Measurements from ENCODE around the gene FBXW5. TPM values are rescaled to one million over a fixed set of nuclear protein-coding genes. Genes with fewer than 3 reads are reported as not detected.

The FBXW5 gene, protein sequence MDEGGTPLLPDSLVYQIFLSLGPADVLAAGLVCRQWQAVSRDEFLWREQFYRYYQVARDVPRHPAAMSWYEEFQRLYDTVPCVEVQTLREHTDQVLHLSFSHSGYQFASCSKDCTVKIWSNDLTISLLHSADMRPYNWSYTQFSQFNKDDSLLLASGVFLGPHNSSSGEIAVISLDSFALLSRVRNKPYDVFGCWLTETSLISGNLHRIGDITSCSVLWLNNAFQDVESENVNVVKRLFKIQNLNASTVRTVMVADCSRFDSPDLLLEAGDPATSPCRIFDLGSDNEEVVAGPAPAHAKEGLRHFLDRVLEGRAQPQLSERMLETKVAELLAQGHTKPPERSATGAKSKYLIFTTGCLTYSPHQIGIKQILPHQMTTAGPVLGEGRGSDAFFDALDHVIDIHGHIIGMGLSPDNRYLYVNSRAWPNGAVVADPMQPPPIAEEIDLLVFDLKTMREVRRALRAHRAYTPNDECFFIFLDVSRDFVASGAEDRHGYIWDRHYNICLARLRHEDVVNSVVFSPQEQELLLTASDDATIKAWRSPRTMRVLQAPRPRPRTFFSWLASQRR
- total RNA-seq, result 10 to 100 TPM; 54.4 to 66.4 TPM

DNA sequence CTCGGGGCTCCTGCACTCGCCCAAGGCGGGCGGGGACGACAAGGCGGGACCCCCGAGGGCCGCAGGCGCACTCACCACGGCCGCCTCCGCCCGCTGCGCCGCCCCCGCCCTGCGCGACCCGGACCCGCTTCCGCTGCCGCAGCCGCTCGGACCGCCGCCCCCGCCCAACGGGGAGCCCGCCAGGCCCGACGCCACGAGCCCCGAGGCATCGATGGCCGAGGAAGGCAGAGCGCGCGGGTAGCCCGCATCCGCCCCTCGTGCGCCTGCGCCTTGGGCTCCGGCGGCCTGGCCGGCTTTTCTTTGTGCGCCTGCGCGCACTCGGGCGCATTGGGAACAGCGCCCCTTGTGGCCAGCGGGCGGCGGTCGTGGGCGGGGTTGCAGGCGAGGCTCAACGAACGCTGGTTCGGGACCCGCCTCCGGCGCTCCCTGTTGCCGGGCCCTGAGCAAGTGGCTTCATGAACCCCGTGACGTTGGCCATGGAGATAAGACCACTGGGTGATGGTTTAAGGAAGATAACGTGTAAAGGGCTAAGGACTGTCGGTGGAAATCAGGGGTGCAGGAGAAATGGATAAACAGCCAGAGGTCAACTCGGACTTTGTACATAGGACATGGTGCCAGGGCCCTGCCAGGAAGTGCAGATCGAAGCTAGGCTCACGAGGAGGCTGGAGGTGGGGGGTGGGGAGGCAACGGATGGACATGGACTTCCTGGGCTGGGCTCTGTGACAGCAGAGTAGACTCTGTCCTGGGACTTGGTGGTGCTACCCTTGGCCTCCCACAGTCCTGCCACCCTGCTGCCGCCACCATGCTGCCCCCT lies at the start of gene FBXW5, which contains the start of gene C8G:
Gene FBXW5 (minus strand): TSS at position 220 of the 814 bp plus-strand sequence. CDS start 655 bp downstream, outside the sequence.
Gene C8G (plus strand): TSS at position 725 of the 814 bp plus-strand sequence. CDS start 78 bp downstream, at position 803.
- CTCF ChIA-PET, result interaction anchor here (0.7 to 0.8 kb wide), 2 partner anchors 62 to 124 kb away, joined by 3 read pairs; no protein-coding TSS in a partner anchor
- Mint-ChIP-seq H3K36me3 (ENCODE audit: low read depth) (peaks cover 19% of the 10 kb centered on the region), H3K4me3 (peak within 1 kb of the TSS; percentile 77), H3K27ac (peak within 1 kb of the TSS; percentile 88), H3K4me1 (peaks cover 9% of the 10 kb centered on the region), H3K27me3 (no peaks in the 10 kb centered on the region), H3K9me3 (ENCODE audit: low read depth) (no peaks in the 10 kb centered on the region)
- intact Hi-C loops (cut with DNase I, micrococcal nuclease), result loop anchor here (1.0 to 5.0 kb wide), 20 partner anchors 42 to 581 kb away; partner anchors contain the start of genes PHPT1 (in 2 of the 2), ABCA2 (in 1 of the 2), AJM1 (in 1 of the 2) and DNLZ (in 1 of the 2)
- POLR2A ChIA-PET, result interaction anchor here (0.6 kb wide), 1 partner anchor 296 kb away, joined by 3 read pairs; the partner anchor contains the start of gene TUBB4B
- peak; percentile 97 for DNase-seq
- ATAC-seq, result peak; percentile 84

GRCh38 chr9:136992819-136993369 lies 48.4 kb upstream of the FBXW5 start:
- Mint-ChIP-seq H3K36me3 (ENCODE audit: low read depth) (peaks cover 10% of the 10 kb centered on the region), H3K4me3 (peak overlapping the region; percentile 81), H3K27ac (peak overlapping the region; percentile 65), H3K9me3 (ENCODE audit: low read depth) (no peaks in the 10 kb centered on the region), H3K27me3 (peaks cover 6% of the 10 kb centered on the region), H3K4me1 (peaks cover 26% of the 10 kb centered on the region)
- ATAC-seq (no peak), DNase-seq (no peak)
- intact Hi-C loops (cut with DNase I, micrococcal nuclease), result loop anchor here (1.0 to 5.0 kb wide), 18 partner anchors 15 to 748 kb away; partner anchors contain the start of genes TMEM141 (in 2 of the 2), DNLZ (in 1 of the 2), EDF1 (in 1 of the 2) and FBXW5 (in 1 of the 2)
- ChIA-PET POLR2A (interaction anchor here (0.7 to 1.0 kb wide), 2 partner anchors 94 to 120 kb away, joined by 3 to 5 read pairs; partner anchors contain the start of gene MAN1B1), CTCF (interaction anchor here (0.6 to 3.2 kb wide), 11 partner anchors 14 to 202 kb away, joined by 3 to 15 read pairs (median 4); partner anchors contain the start of genes AJM1 and TMEM141)

DNA sequence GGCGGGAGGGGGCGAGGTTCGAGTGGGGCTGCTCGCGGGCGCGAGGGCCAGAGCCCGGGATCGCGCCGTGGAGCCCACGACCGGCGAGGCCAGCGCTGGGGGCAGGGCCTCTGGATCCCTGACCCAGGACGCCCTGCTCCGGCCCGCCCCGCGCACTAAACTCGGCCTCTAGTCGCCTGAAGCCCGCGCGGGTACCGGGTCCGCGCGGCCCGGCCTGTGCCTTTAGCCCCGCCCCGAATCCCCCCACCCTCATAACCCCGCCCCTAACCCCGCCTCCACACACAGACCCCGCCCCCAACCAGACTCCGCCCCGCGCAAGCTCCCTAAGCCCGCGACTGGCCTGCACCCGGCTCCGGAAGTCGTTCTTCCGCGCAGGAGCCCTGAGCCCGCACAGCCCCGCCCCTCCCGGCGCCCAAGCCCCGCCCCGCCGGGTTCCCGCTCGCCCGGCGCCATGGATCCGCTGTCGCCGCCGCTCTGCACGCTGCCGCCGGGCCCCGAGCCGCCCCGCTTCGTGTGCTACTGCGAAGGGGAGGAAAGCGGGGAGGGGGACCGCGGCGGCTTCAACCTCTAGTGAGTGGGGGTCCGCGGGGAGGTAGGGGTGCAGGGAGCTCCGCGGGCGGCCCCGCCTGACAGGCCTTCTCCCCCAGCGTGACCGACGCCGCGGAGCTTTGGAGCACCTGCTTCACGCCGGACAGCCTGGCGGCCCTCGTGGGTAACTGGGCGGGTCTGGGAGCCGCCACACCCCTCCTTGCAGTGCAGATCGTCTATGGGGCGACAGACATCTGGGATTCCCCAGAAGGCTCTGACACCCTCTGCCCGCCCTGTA lies 47.7 kb upstream of the FBXW5 start, which contains the start of gene PAXX:
Gene PAXX (plus strand): TSS at position 430 of the 826 bp plus-strand sequence. CDS start 22 bp downstream, at position 452.
- Mint-ChIP-seq H3K4me1 (peaks cover 22% of the 10 kb centered on the region), H3K36me3 (ENCODE audit: low read depth) (peaks cover 10% of the 10 kb centered on the region), H3K27me3 (peaks cover 4% of the 10 kb centered on the region), H3K9me3 (ENCODE audit: low read depth) (no peaks in the 10 kb centered on the region), H3K27ac (peak within 1 kb of the TSS; percentile 70), H3K4me3 (peak within 1 kb of the TSS; percentile 81)
- peak; percentile 98 for DNase-seq
- intact Hi-C loops (cut with DNase I, micrococcal nuclease), result loop anchor here (1.0 to 5.0 kb wide), 18 partner anchors 14 to 747 kb away; partner anchors contain the start of genes TMEM141 (in 2 of the 2), DNLZ (in 1 of the 2), EDF1 (in 1 of the 2) and FBXW5 (in 1 of the 2)
- ChIA-PET CTCF (interaction anchor here (0.6 to 3.2 kb wide), 7 partner anchors 14 to 150 kb away, joined by 3 to 15 read pairs (median 10); partner anchors contain the start of gene AJM1), POLR2A (interaction anchor here (0.7 to 1.1 kb wide), 6 partner anchors 14 to 459 kb away, joined by 3 to 5 read pairs (median 3); partner anchors contain the start of gene MAN1B1)
- peak; percentile 95 for ATAC-seq

GRCh38 chr9:136990242-136990911 lies 45.8 kb upstream of the FBXW5 start:
- no peak overlapping the region for H3K27ac Mint-ChIP-seq
- intact Hi-C loops (cut with DNase I, micrococcal nuclease), result loop anchor here in 1 of 2 experiments (5.0 kb wide), 1 partner anchor 38 kb away; the partner anchor contains the start of gene LCN12
- DNase-seq (no peak), ATAC-seq (no peak)
- H3K4me3 Mint-ChIP-seq, result peak overlapping the region; percentile 1
- POLR2A ChIA-PET, result interaction anchor here (0.5 kb wide), 2 partner anchors 9 to 509 kb away, joined by 3 read pairs; no protein-coding TSS in a partner anchor
- peaks cover 10% of the 10 kb centered on the region for H3K36me3 Mint-ChIP-seq (ENCODE audit: low read depth)
- peaks cover 13% of the 10 kb centered on the region for H3K4me1 Mint-ChIP-seq
- H3K27me3 Mint-ChIP-seq, result peaks cover 8% of the 10 kb centered on the region
- no peaks in the 10 kb centered on the region for H3K9me3 Mint-ChIP-seq (ENCODE audit: low read depth)
- CTCF ChIA-PET, result interaction anchor here (3.2 kb wide), 1 partner anchor 12 kb away, joined by 15 read pairs; no protein-coding TSS in a partner anchor

DNA sequence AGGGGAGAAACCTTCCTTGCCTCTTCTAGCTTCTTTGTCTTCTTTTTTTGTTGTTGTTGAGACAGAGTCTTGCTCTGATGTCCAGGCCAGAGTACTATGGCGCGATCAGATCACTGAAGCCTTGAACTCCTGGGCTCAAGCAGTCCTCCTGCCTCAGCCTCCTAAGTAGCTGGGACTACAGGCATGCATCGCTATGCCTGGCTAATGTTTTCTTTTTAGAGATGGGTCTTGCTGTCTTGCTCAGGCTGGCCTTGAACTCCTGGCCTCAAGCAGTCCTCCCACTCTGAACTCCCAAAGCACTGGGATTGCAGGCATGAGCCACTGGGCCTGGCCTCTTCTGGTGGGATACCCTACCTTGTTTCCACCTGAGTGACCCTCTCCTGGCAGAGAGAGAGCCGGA lies 44.3 kb upstream of the FBXW5 start:
- Mint-ChIP-seq H3K4me1 (peaks cover 11% of the 10 kb centered on the region), H3K27ac (no peak overlapping the region), H3K4me3 (no peak overlapping the region), H3K36me3 (ENCODE audit: low read depth) (peaks cover 7% of the 10 kb centered on the region), H3K9me3 (ENCODE audit: low read depth) (no peaks in the 10 kb centered on the region), H3K27me3 (peaks cover 10% of the 10 kb centered on the region)
- DNase-seq (no peak), ATAC-seq (no peak)
- POLR2A ChIA-PET, result no interaction called here
- intact Hi-C loops (cut with DNase I, micrococcal nuclease), result no loop called here
- CTCF ChIA-PET, result interaction anchor here (1.1 kb wide), 1 partner anchor 173 kb away, joined by 3 read pairs; no protein-coding TSS in a partner anchor

- Mint-ChIP-seq H3K4me1 (no peaks in the 10 kb centered on the region), H3K4me3 (no peak overlapping the region), H3K36me3 (ENCODE audit: low read depth) (no peaks in the 10 kb centered on the region), H3K27me3 (peaks cover 13% of the 10 kb centered on the region), H3K27ac (no peak overlapping the region), H3K9me3 (ENCODE audit: low read depth) (no peaks in the 10 kb centered on the region)
- ChIA-PET CTCF (no interaction called here), POLR2A (no interaction called here)
- DNase-seq (no peak), ATAC-seq (no peak)
- intact Hi-C loops (cut with DNase I, micrococcal nuclease), result no loop called here
These were observed 41.3 kb upstream of the FBXW5 start for GRCh38 chr9:136985853-136986252.

DNA sequence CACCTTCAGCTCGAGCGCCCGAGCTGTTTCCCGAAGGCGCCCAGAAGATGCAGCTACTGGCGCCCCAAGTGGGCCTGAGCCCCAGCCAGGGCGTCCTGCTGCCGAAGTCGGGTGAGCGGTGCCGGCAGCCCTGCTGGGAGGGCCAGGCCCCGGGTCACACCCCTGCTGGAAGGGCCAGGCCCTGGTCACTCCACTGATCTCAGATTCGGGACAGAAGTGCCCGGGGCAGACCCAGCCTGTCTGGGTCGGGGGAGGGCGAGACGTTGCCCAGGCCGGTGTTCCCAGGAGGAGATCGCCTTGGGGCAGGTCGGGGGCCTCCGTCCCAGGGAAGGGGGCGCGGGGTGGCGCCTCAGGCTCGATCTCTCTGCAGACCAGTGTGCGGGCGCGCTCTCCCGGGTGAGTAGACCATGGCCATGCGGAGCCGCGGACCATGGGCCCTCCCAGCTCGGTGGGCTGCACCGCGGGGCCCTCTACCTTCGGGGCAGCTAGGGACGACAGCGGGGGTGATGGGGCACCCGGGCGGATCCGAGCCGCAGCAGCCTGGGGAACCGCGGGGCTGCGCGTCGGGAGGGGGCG lies 40.6 kb upstream of the FBXW5 start:
- intact Hi-C loops (cut with DNase I, micrococcal nuclease), result no loop called here
- Mint-ChIP-seq H3K4me3 (no peak overlapping the region), H3K27ac (no peak overlapping the region), H3K4me1 (no peaks in the 10 kb centered on the region), H3K9me3 (ENCODE audit: low read depth) (no peaks in the 10 kb centered on the region), H3K36me3 (ENCODE audit: low read depth) (no peaks in the 10 kb centered on the region), H3K27me3 (peaks cover 13% of the 10 kb centered on the region)
- POLR2A ChIA-PET, result interaction anchor here (0.6 kb wide), 1 partner anchor 216 kb away, joined by 3 read pairs; the partner anchor contains the start of gene TPRN
- CTCF ChIA-PET, result interaction anchor here (1.0 kb wide), 1 partner anchor 11 kb away, joined by 3 read pairs; the partner anchor contains the start of gene CLIC3
- DNase-seq, result no peak
- ATAC-seq, result peak; percentile 11

GRCh38 chr9:136984464-136985026 lies 40.0 kb upstream of the FBXW5 start:
- ATAC-seq (no peak), DNase-seq (no peak)
- no peaks in the 10 kb centered on the region for H3K9me3 Mint-ChIP-seq (ENCODE audit: low read depth)
- CTCF ChIA-PET, result interaction anchor here (1.0 kb wide), 1 partner anchor 11 kb away, joined by 3 read pairs; the partner anchor contains the start of gene CLIC3
- intact Hi-C loops (cut with DNase I, micrococcal nuclease), result no loop called here
- no peaks in the 10 kb centered on the region for H3K4me1 Mint-ChIP-seq
- no peak overlapping the region for H3K27ac Mint-ChIP-seq
- no peak overlapping the region for H3K4me3 Mint-ChIP-seq
- peaks cover 13% of the 10 kb centered on the region for H3K27me3 Mint-ChIP-seq
- no peaks in the 10 kb centered on the region for H3K36me3 Mint-ChIP-seq (ENCODE audit: low read depth)
- POLR2A ChIA-PET, result interaction anchor here (0.6 kb wide), 1 partner anchor 216 kb away, joined by 3 read pairs; the partner anchor contains the start of gene TPRN
